ENCODE data around the gene RPTOR. TPM values are rescaled to one million over a fixed set of nuclear protein-coding genes. Genes with fewer than 3 reads are reported as not detected.

Gene RPTOR
- total RNA-seq, 2 experiments from 2014 or later = 48.1 to 87.8 TPM

DNA sequence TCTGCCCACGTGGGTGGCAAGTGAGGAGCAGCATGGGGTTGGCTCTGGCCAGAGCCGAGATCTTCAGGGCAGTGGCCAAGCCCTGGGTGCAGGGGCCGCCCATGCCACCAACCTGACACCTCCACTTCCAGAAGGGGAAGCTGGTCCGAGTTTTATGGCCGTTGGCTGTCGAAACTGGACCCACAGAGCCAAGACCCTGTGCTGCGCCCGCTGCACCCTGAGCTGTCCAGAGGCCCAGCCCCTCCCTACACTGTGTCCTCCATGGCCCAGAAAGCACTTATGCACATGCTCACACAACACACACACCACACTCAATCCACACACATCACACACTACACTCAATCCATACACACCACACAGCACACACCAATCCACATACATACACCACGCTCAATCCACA is 33.9 kb upstream of the RPTOR start:
- CTCF ChIA-PET (ENCODE audit: unreplicated experiment) = no interaction called here

DNA sequence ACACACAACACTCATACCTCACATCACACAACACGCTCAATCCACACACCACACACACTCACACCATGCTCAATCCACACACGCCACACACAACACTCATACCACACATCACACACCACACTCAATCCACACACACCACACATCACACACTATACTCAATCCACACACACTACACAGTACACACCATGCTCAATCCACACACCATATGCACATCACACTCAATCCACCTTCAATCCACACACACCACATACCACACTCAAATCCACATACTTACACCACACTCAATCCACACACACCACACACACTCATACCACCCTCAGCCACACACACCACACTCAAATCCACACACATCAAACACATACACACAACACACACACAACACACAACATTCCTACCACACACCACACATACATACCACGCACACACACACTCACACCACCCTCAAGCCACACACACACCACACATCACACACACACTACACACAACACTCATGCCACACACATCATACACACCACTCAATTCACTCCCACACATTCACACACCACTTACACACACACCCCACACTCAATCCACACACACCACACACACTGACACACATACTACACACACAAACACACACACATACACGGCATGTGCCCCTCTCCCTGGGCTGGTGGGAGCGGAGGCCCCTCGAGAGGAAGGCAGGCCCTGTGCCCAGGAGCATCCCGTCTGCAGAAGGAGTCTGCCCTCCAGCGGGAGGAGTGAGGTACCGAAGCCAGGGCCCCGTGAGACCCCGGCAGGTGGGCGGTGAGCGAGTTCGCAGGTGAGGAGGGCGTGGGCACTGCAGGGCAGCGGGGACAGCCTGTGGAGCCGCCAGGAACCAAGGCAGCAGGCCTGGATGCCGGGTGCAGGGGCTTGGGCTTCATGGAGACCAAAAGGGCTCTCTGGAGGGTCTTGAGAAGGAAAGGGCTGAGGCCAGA is 33.1 kb upstream of the RPTOR start:
- DNase-seq (ENCODE audit: low spot score) = peak; percentile 79
- peaks cover 3% of the 10 kb centered on the region for H3K4me1 ChIP-seq (ENCODE audit: insufficient read depth, low read length, poor library complexity, severe bottlenecking)
- ChIA-PET CTCF (ENCODE audit: unreplicated experiment) (no interaction called here), POLR2A (no interaction called here)
- H3K4me2 ChIP-seq (ENCODE audit: low read length) = no peak overlapping the region
- H3K9me3 ChIP-seq (ENCODE audit: low read length) = no peaks in the 10 kb centered on the region
- TF ChIP-seq, protein P1, sequence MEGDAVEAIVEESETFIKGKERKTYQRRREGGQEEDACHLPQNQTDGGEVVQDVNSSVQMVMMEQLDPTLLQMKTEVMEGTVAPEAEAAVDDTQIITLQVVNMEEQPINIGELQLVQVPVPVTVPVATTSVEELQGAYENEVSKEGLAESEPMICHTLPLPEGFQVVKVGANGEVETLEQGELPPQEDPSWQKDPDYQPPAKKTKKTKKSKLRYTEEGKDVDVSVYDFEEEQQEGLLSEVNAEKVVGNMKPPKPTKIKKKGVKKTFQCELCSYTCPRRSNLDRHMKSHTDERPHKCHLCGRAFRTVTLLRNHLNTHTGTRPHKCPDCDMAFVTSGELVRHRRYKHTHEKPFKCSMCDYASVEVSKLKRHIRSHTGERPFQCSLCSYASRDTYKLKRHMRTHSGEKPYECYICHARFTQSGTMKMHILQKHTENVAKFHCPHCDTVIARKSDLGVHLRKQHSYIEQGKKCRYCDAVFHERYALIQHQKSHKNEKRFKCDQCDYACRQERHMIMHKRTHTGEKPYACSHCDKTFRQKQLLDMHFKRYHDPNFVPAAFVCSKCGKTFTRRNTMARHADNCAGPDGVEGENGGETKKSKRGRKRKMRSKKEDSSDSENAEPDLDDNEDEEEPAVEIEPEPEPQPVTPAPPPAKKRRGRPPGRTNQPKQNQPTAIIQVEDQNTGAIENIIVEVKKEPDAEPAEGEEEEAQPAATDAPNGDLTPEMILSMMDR (conservative IDR thresholded peaks at IDR 0.05; ENCODE audit: low read length) = peak; percentile 82
- no peak for TF ChIP-seq EZH2phosphoT487 (IDR thresholded peaks at IDR 0.05; ENCODE audit: borderline replicate concordance, low read depth, low read length)
- no peaks in the 10 kb centered on the region for H4K20me1 ChIP-seq (ENCODE audit: insufficient read depth, low read length)
- no peak overlapping the region for H3K4me3 ChIP-seq (ENCODE audit: low read depth, low read length, poor library complexity, severe bottlenecking)
- no peaks in the 10 kb centered on the region for H3K9me2 ChIP-seq (ENCODE audit: insufficient read depth, low read length)
- no peak overlapping the region for H3K27ac ChIP-seq (ENCODE audit: low read depth, low read length, poor library complexity, severe bottlenecking)
- no peaks in the 10 kb centered on the region for H3K79me2 ChIP-seq (ENCODE audit: insufficient read depth, low read depth, low read length)
- no TSS peak for BruUV-seq (replicated peaks)
- no peak overlapping the region for H2AFZ ChIP-seq (ENCODE audit: low read length)
- H3K36me3 ChIP-seq (ENCODE audit: insufficient read depth, low read length) = no peaks in the 10 kb centered on the region
- intact Hi-C loops (cut with micrococcal nuclease; ENCODE audit: unreplicated experiment) = loop anchor here (1.0 kb wide), 2 partner anchors 27 to 84 kb away; no protein-coding TSS in a partner anchor

More for the DNA sequence above, 33.9 kb upstream of the RPTOR start:
- Histone ChIP-seq H3K79me2 (ENCODE audit: insufficient read depth, low read depth, low read length) (no peaks in the 10 kb centered on the region), H3K4me3 (ENCODE audit: low read depth, low read length, poor library complexity, severe bottlenecking) (no peak overlapping the region), H3K4me2 (ENCODE audit: low read length) (no peak overlapping the region), H3K27ac (ENCODE audit: low read depth, low read length, poor library complexity, severe bottlenecking) (no peak overlapping the region), H4K20me1 (ENCODE audit: insufficient read depth, low read length) (no peaks in the 10 kb centered on the region), H3K36me3 (ENCODE audit: insufficient read depth, low read length) (no peaks in the 10 kb centered on the region), H3K4me1 (ENCODE audit: insufficient read depth, low read length, poor library complexity, severe bottlenecking) (peaks cover 3% of the 10 kb centered on the region), H3K9me2 (ENCODE audit: insufficient read depth, low read length) (no peaks in the 10 kb centered on the region), H3K9me3 (ENCODE audit: low read length) (no peaks in the 10 kb centered on the region), H2AFZ (ENCODE audit: low read length) (no peak overlapping the region)
- BruUV-seq (replicated peaks) = no TSS peak
- no peak for TF ChIP-seq EZH2phosphoT487 (IDR thresholded peaks at IDR 0.05; ENCODE audit: borderline replicate concordance, low read depth, low read length)
- TF ChIP-seq, protein P1 (conservative IDR thresholded peaks at IDR 0.05; ENCODE audit: low read length) = no peak
- POLR2A ChIA-PET = no interaction called here
- intact Hi-C loops (cut with micrococcal nuclease; ENCODE audit: unreplicated experiment) = loop anchor here (1.0 kb wide), 2 partner anchors 26 to 83 kb away; no protein-coding TSS in a partner anchor
- DNase-seq (ENCODE audit: low spot score) = no peak

DNA sequence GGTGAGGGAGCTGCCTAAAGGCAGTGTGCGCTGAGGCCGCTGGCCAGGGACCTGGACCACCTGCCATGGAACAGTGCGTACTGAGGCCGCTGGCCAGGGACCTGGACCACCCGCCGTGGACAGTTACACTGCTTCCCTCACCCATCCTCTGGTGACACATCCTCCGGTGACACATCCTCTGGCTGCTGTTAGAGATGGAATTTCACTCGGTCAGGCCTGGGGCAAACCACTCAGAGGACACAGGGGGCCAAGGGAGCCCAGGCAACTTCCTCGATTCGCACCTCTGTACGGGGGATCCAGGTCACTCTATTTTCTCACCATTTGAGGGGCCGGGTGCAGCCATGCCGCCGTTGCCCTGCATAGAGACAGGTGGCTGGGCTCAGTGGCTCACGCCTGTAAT is 32.4 kb upstream of the RPTOR start:
- intact Hi-C loops (cut with micrococcal nuclease; ENCODE audit: unreplicated experiment) = no loop called here
- no peak for DNase-seq (ENCODE audit: low spot score)
- Histone ChIP-seq H3K9me3 (ENCODE audit: low read length) (no peaks in the 10 kb centered on the region), H2AFZ (ENCODE audit: low read length) (no peak overlapping the region), H3K27ac (ENCODE audit: low read depth, low read length, poor library complexity, severe bottlenecking) (no peak overlapping the region), H3K79me2 (ENCODE audit: insufficient read depth, low read depth, low read length) (no peaks in the 10 kb centered on the region), H3K4me2 (ENCODE audit: low read length) (no peak overlapping the region), H3K9me2 (ENCODE audit: insufficient read depth, low read length) (no peaks in the 10 kb centered on the region), H3K4me3 (ENCODE audit: low read depth, low read length, poor library complexity, severe bottlenecking) (no peak overlapping the region), H3K36me3 (ENCODE audit: insufficient read depth, low read length) (no peaks in the 10 kb centered on the region), H3K4me1 (ENCODE audit: insufficient read depth, low read length, poor library complexity, severe bottlenecking) (peaks cover 3% of the 10 kb centered on the region), H4K20me1 (ENCODE audit: insufficient read depth, low read length) (no peaks in the 10 kb centered on the region)
- POLR2A ChIA-PET = no interaction called here
- no TSS peak for BruUV-seq (replicated peaks)
- TF ChIP-seq EZH2phosphoT487 (IDR thresholded peaks at IDR 0.05; ENCODE audit: borderline replicate concordance, low read depth, low read length) = no peak
- TF ChIP-seq, protein P1 (conservative IDR thresholded peaks at IDR 0.05; ENCODE audit: low read length) = no peak
- CTCF ChIA-PET (ENCODE audit: unreplicated experiment) = no interaction called here

Measured in OCI-LY7 (cell line).